Placental pericyte (primary cell): Measurements from ENCODE around the gene BRD3OS. TPM values are rescaled to one million over a fixed set of nuclear protein-coding genes. Genes with fewer than 3 reads are reported as not detected.

Source experiments
- total RNA-seq: library from RNA; depleted of rRNA; stranded (reverse); fragments of >200 nt; gene quantifications from 2 replicates; pipeline ENCODE4 v1.2.3, GENCODE V29; 2012

BRD3OS gene, protein sequence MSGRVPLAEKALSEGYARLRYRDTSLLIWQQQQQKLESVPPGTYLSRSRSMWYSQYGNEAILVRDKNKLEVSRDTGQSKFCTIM
- total RNA-seq, result 16.4 and 32.1 TPM in 2 replicates

DNA sequence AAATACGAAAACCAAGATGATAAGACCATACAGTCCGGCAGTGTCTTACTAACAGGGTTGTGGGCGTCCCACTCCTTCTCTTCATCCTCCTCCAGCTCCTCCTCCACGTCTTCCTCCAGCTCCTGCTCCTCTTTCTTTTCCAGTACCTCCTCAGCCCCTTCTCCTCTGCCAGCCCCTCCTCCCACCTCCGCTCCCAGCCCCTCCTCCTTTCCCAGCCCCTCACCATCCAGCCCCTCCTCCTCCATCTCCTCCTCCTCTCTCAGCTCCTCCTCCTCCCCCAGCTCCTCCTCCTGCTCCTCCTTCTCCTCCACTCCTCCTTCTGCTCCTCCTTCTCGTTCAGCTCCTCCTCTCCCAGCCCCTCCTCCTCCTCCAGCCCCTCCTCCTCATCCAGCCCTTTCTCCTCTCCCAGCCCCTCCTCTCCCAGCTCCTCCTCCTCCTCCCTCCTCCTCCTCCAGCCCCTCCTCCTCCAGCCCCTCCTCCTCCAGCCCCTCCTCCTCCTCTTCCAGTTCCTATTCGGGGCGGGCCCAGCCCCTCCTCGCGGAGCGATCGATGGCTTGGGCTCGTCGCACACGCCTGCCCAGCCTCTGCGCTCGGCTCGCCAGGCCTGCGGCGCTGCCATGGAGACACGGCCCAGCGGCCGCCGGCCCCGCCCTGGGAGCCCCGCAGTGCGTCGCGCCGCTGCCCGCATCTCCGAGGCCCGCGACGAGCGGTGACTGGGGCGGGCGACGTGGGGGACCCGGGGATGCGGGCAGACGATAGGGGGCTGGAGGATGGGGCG is at the start of gene BRD3OS:
BRD3OS (plus strand) TSS at position 654 of the 778 bp plus-strand sequence. CDS start 1,267 bp downstream, outside the sequence.

DNA sequence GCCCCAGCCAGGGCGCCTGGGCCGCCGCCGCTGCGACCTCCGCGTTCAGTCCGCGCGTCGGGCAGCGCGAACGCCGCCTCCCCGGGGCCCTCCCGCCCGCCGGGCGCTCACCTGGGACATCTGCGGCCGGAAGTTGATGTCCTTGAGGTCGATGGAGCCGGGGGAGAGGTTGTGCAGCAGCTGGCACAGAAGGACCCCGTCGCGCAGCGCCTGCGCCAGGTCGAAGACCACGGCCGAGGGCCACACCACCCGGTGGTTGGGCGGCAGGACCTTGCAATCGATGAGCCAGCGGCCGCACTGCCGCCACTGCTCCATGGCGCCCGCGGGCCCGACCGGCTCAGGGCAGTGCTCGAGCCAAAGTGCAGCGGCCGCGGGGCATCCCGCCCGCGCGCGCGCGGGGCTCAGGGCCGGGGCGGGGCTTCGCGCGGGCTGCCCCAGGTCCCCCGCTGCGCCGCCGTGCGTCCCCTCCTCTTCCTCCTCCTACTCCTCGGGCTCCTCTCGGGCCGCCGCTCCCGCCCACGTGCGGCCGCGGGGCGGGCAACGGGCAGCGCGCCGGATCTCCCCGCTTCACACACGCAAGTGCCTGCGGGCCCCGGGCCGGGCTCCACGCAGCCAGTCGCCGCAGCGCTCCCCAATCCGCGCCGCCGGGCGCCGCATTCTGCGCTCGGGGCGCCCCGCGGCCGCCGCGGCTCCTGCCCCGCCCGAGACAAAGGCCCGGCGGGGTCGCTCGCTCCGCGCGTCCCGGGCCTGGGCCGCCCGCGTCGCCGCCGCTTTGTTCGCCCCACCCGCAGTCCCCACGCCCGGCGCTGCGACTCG is 33.1 kb upstream of the BRD3OS start, which contains the start of gene VAV2:
VAV2 (minus strand) TSS at position 361 of the 816 bp plus-strand sequence; CDS start at position 315, 46 bp downstream.

DNA sequence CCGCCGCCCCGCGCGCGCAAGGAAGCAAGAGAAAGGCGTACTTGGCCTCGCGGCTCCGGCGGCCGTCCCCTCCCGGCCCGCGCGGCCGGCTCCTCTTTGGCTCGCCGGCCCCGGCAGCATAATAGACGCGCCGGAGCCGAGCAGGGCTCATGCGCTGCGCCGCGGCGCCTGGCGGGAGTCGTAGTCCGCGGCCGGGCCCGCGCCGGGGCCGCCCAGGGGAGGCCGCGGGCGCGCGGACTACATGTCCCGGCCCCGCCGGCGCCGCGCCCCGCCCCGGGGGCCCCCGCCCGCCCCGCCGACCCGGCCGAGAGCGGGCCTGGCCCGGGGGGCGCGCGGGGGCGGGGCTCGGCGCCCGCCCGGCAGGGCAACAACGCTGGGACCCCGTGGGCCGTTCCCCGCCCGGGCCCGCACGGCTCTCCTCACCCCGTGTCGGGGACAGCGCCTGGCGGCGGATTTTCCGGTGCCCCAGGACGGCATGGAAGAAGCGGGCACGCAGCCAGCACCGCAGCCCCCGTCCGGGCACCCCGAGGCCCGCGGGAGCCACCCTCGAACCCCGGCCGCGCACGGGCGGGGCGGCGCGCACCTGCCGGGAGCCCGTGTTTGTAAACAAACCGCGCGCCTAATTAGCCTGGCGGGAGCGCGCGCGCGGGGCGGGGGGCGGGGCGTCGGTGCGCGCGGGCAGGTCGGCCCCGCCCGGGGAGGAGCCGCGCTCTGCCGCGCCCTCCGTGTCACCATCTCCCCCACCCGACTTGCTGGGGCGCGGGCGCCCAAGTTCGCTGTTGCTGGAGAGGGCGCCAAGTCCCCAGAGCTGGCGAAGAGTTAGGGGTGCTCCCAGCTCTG is 42.8 kb downstream of the BRD3OS start, which contains the start of gene BRD3:
BRD3 (minus strand) TSS at position 123 of the 840 bp plus-strand sequence. CDS start 14,549 bp downstream, outside the sequence.

Other genes with a start within 250 kb of the BRD3OS start
- 16.6 and 24.1 TPM in 2 replicates for gene VAV2, start 33.2 kb upstream of the BRD3OS start, total RNA-seq
- 6.7 and 11.8 TPM in 2 replicates for gene BRD3, start 42.5 kb downstream of the BRD3OS start, total RNA-seq
- gene WDR5, start 110.6 kb downstream of the BRD3OS start, total RNA-seq, result 13.8 and 27.9 TPM in 2 replicates
- gene RNU6ATAC, start 139.1 kb downstream of the BRD3OS start, total RNA-seq, result not detected in 2 replicates